ENCODE data around the gene CD96. TPM values are rescaled to one million over a fixed set of nuclear protein-coding genes. Genes with fewer than 3 reads are reported as not detected.
A peak's percentile ranks its signal among the peaks of the same experiment; 100 is the strongest.
"Not testable (repeated sequence)": the region's sequence is repeated elsewhere in the genome, so short reads cannot be mapped to it uniquely, and the experiment has no call there.

CD96 gene
- total and polyA plus RNA-seq, 2 donors, result 27.0 to 80.2 TPM

DNA sequence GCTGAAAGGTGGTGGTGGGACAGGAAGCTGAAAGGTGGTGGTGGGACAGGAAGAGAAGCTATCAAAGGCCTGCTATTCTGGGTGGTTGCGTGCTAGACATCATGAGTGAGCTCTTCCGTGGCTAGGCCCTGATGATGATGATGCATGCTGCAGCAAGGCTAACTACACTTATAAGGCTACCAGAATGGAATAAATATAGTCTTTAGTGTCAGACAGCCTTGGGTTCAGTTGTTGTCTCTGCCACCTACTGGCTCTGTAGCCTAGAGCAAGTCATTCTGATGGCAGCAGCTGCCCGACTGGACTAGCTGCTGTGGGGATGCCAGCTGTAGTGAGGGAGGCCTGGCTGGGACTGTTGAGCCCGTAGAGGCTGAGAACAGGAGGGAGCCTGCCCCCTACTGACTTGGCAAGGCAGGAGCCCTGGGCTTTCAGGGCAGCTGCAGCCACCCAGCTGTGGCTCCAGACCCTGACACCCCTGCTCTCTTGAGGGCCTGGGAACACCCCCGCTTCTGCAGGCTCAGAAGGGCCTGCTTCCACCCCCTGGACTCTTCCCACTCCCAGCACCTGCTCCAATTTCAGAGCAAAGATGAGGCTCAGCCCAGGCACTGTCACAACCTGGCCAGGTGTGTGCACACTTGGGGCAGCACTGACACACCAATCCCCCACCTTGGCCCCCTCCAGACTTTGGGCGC, 74.6 kb downstream of the CD96 start:
- H3K4me3 ChIP-seq (ENCODE audit: low read length in 2 of 2), result no peak overlapping the region
- peaks cover 5 to 16% of the 10 kb centered on the region in 2 donors for H3K9me3 ChIP-seq (ENCODE audit: control insufficient read depth in 2 of 2, insufficient read depth in 1 of 2, low read length in 1 of 2)
- peaks cover 8 to 16% of the 10 kb centered on the region in 2 donors for H3K36me3 ChIP-seq (ENCODE audit: control insufficient read depth in 2 of 2, insufficient read depth in 2 of 2, low read length in 1 of 2)
- peak in 5 of 9 donors; percentile 6 to 70 (median 19) for DNase-seq (ENCODE audit: low read depth in 6 of 9, low spot score in 9 of 9)
- no peaks in the 10 kb centered on the region for H3K27me3 ChIP-seq (ENCODE audit: control insufficient read depth in 2 of 2, insufficient read depth in 1 of 2, low read length in 1 of 2)
- H3K4me1 ChIP-seq (ENCODE audit: control insufficient read depth in 2 of 2, insufficient read depth in 2 of 2, low read length in 2 of 2), result peaks cover 13 to 24% of the 10 kb centered on the region in 2 donors
- H3K27ac ChIP-seq (ENCODE audit: low read depth in 1 of 2, low read length in 1 of 2), result peak overlapping the region; percentile 1 to 36
- WGBS, result 64% methylated on average over 6 of the region's 6 CpGs

- H3K4me3 ChIP-seq (ENCODE audit: low read length in 2 of 2), result no peak overlapping the region
- no peaks in the 10 kb centered on the region for H3K27me3 ChIP-seq (ENCODE audit: control insufficient read depth in 2 of 2, insufficient read depth in 1 of 2, low read length in 1 of 2)
- H3K36me3 ChIP-seq (ENCODE audit: control insufficient read depth in 2 of 2, insufficient read depth in 2 of 2, low read length in 1 of 2), result peaks cover 8 to 16% of the 10 kb centered on the region in 2 donors
- DNase-seq (ENCODE audit: low read depth in 6 of 9, low spot score in 9 of 9), result no peak
- peaks cover 13 to 21% of the 10 kb centered on the region in 2 donors for H3K4me1 ChIP-seq (ENCODE audit: control insufficient read depth in 2 of 2, insufficient read depth in 2 of 2, low read length in 2 of 2)
- 98% methylated on average over 3 of the region's 3 CpGs for WGBS
- no peak overlapping the region for H3K27ac ChIP-seq (ENCODE audit: low read depth in 1 of 2, low read length in 1 of 2)
- H3K9me3 ChIP-seq (ENCODE audit: control insufficient read depth in 2 of 2, insufficient read depth in 1 of 2, low read length in 1 of 2), result peaks cover 5 to 16% of the 10 kb centered on the region in 2 donors
These were observed 75.4 kb downstream of the CD96 start for GRCh38 chr3:111617406-111617805.

GRCh38 chr3:111617912-111618601, 76.1 kb downstream of the CD96 start:
- H3K27me3 ChIP-seq (ENCODE audit: control insufficient read depth in 2 of 2, insufficient read depth in 1 of 2, low read length in 1 of 2), result no peaks in the 10 kb centered on the region
- peaks cover 13 to 21% of the 10 kb centered on the region in 2 donors for H3K4me1 ChIP-seq (ENCODE audit: control insufficient read depth in 2 of 2, insufficient read depth in 2 of 2, low read length in 2 of 2)
- H3K27ac ChIP-seq (ENCODE audit: low read depth in 1 of 2, low read length in 1 of 2), result no peak overlapping the region
- DNase-seq (ENCODE audit: low read depth in 6 of 9, low spot score in 9 of 9), result no peak
- peaks cover 5 to 16% of the 10 kb centered on the region in 2 donors for H3K9me3 ChIP-seq (ENCODE audit: control insufficient read depth in 2 of 2, insufficient read depth in 1 of 2, low read length in 1 of 2)
- WGBS, result 96% methylated on average over 5 of the region's 5 CpGs
- H3K4me3 ChIP-seq (ENCODE audit: low read length in 2 of 2), result no peak overlapping the region
- peaks cover 8 to 16% of the 10 kb centered on the region in 2 donors for H3K36me3 ChIP-seq (ENCODE audit: control insufficient read depth in 2 of 2, insufficient read depth in 2 of 2, low read length in 1 of 2)

GRCh38 chr3:111618945-111619344, 76.9 kb downstream of the CD96 start:
- DNase-seq (ENCODE audit: low read depth in 6 of 9, low spot score in 9 of 9), result no peak
- H3K36me3 ChIP-seq (ENCODE audit: control insufficient read depth in 2 of 2, insufficient read depth in 2 of 2, low read length in 1 of 2), result peaks cover 8 to 16% of the 10 kb centered on the region in 2 donors
- peaks cover 13 to 21% of the 10 kb centered on the region in 2 donors for H3K4me1 ChIP-seq (ENCODE audit: control insufficient read depth in 2 of 2, insufficient read depth in 2 of 2, low read length in 2 of 2)
- no peak overlapping the region for H3K4me3 ChIP-seq (ENCODE audit: low read length in 2 of 2)
- H3K27ac ChIP-seq (ENCODE audit: low read depth in 1 of 2, low read length in 1 of 2), result no peak overlapping the region
- no peaks in the 10 kb centered on the region for H3K27me3 ChIP-seq (ENCODE audit: control insufficient read depth in 2 of 2, insufficient read depth in 1 of 2, low read length in 1 of 2)
- peaks cover 5 to 16% of the 10 kb centered on the region in 2 donors for H3K9me3 ChIP-seq (ENCODE audit: control insufficient read depth in 2 of 2, insufficient read depth in 1 of 2, low read length in 1 of 2)

GRCh38 chr3:111619833-111620232, 77.8 kb downstream of the CD96 start:
- Histone ChIP-seq H3K9me3 (ENCODE audit: control insufficient read depth in 2 of 2, insufficient read depth in 1 of 2, low read length in 1 of 2) (peaks cover 5 to 16% of the 10 kb centered on the region in 2 donors), H3K27me3 (ENCODE audit: control insufficient read depth in 2 of 2, insufficient read depth in 1 of 2, low read length in 1 of 2) (no peaks in the 10 kb centered on the region), H3K36me3 (ENCODE audit: control insufficient read depth in 2 of 2, insufficient read depth in 2 of 2, low read length in 1 of 2) (peaks cover 8 to 20% of the 10 kb centered on the region in 2 donors), H3K4me1 (ENCODE audit: control insufficient read depth in 2 of 2, insufficient read depth in 2 of 2, low read length in 2 of 2) (peaks cover 13 to 17% of the 10 kb centered on the region in 2 donors), H3K27ac (ENCODE audit: low read depth in 1 of 2, low read length in 1 of 2) (no peak overlapping the region), H3K4me3 (ENCODE audit: low read length in 2 of 2) (no peak overlapping the region)
- no peak for DNase-seq (ENCODE audit: low read depth in 6 of 9, low spot score in 9 of 9)
- 96% methylated on average over 3 of the region's 3 CpGs for WGBS

DNA sequence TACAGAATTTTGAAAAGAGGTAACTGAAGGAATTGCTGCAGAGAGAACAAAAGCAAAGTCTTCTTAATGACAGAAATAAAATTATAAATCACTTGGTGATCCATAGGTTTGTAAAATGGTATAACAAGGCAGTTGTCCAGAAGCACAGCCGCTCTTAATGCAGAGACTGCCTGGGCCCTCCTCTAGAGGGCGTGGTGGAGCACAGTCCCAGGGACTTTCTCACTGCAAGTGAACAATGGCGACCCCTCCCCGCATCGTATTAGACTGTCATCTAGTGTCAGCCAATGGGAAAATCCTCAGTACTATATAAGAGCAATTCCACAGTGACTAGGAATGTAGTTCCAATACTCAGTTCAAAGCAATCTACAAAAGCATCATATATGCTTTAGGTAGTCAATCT, 79.5 kb downstream of the CD96 start:
- 90% methylated on average over 5 of the region's 5 CpGs for WGBS
- Histone ChIP-seq H3K9me3 (ENCODE audit: control insufficient read depth in 2 of 2, insufficient read depth in 1 of 2, low read length in 1 of 2) (peaks cover 5 to 14% of the 10 kb centered on the region in 2 donors), H3K27me3 (ENCODE audit: control insufficient read depth in 2 of 2, insufficient read depth in 1 of 2, low read length in 1 of 2) (no peaks in the 10 kb centered on the region), H3K4me1 (ENCODE audit: control insufficient read depth in 2 of 2, insufficient read depth in 2 of 2, low read length in 2 of 2) (peaks cover 4 to 7% of the 10 kb centered on the region in 2 donors), H3K4me3 (ENCODE audit: low read length in 2 of 2) (no peak overlapping the region), H3K36me3 (ENCODE audit: control insufficient read depth in 2 of 2, insufficient read depth in 2 of 2, low read length in 1 of 2) (peaks cover 7 to 23% of the 10 kb centered on the region in 2 donors), H3K27ac (ENCODE audit: low read depth in 1 of 2, low read length in 1 of 2) (no peak overlapping the region)
- DNase-seq (ENCODE audit: low read depth in 6 of 9, low spot score in 9 of 9), result peak in 2 of 9 donors; percentile 23 to 30

DNA sequence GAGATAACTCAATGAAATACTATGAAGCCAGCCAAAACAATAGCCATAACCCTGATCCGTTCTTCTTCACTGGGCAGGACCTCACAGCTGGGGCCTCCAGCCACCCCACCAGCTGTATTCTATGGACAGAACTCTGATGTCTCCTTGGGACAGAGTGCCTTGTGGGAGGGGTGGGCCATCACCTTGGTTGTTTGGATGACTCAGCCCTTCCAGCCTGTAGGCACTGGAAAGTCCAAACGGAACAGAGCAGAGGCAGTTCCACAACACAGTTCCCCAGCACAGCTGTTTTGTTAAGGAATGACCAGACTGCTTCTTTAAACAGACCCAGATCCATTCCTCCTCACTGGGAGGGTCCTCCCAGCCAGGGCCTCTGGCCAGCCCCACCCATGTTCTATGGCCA, 85.1 kb downstream of the CD96 start:
- no peaks in the 10 kb centered on the region for H3K27me3 ChIP-seq (ENCODE audit: control insufficient read depth in 2 of 2, insufficient read depth in 1 of 2, low read length in 1 of 2)
- no peak overlapping the region for H3K4me3 ChIP-seq (ENCODE audit: low read length in 2 of 2)
- no peaks in the 10 kb centered on the region for H3K4me1 ChIP-seq (ENCODE audit: control insufficient read depth in 2 of 2, insufficient read depth in 2 of 2, low read length in 2 of 2)
- H3K36me3 ChIP-seq (ENCODE audit: control insufficient read depth in 2 of 2, insufficient read depth in 2 of 2, low read length in 1 of 2), result peaks cover 8 to 29% of the 10 kb centered on the region in 2 donors
- DNase-seq (ENCODE audit: low read depth in 6 of 9, low spot score in 9 of 9), result no peak
- no peak overlapping the region for H3K27ac ChIP-seq (ENCODE audit: low read depth in 1 of 2, low read length in 1 of 2)
- peaks cover 2 to 6% of the 10 kb centered on the region in 2 donors for H3K9me3 ChIP-seq (ENCODE audit: control insufficient read depth in 2 of 2, insufficient read depth in 1 of 2, low read length in 1 of 2)
- 97% methylated on average over 2 of the region's 2 CpGs for WGBS

DNA sequence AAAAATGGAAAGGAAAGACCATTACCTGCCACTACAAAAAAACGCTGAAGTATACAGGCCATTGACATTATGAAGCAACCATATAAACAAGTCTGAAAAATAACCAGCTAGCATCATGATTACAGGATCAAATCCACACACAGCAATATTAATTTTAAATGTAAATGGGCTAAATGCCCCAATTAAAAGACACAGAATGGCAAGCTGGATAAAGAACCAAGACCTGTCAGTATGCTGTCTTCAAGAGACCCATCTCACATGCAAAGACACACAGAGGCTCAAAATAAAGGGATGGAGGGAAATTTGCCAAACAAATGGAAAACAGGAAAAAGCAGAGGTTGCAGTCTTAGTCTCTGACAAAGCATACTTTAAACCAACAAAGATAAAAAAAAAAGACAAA, 87.0 kb downstream of the CD96 start:
- H3K27ac ChIP-seq (ENCODE audit: low read depth in 1 of 2, low read length in 1 of 2); H3K4me3 ChIP-seq (ENCODE audit: low read length in 2 of 2); H3K27me3 ChIP-seq (ENCODE audit: control insufficient read depth in 2 of 2, insufficient read depth in 1 of 2, low read length in 1 of 2); H3K9me3 ChIP-seq (ENCODE audit: control insufficient read depth in 2 of 2, insufficient read depth in 1 of 2, low read length in 1 of 2); DNase-seq (ENCODE audit: low read depth in 6 of 9, low spot score in 9 of 9); H3K4me1 ChIP-seq (ENCODE audit: control insufficient read depth in 2 of 2, insufficient read depth in 2 of 2, low read length in 2 of 2): not testable (repeated sequence)
- 97% methylated on average over 1 of the region's 1 CpG for WGBS
- peaks cover 8 to 29% of the 10 kb centered on the region in 2 donors for H3K36me3 ChIP-seq (ENCODE audit: control insufficient read depth in 2 of 2, insufficient read depth in 2 of 2, low read length in 1 of 2)

DNA sequence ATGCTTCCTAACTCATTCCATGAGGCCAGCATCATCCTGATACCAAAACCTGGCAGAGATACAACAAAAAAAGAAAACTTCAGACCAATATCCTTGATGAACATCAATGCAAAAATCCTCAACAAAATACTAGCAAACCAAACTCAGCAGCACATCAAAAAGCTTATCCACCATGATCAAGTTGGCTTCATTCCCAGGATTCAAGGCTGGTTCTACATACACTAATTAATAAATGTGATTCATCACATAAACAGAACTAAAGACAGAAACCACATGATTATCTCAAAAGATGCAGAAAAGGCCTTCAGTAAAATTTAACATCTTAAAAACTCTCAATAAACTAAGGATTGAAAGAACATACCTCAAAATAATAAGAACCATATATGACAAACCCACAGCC, 88.6 kb downstream of the CD96 start:
- DNase-seq (ENCODE audit: low read depth in 6 of 9, low spot score in 9 of 9); H3K27me3 ChIP-seq (ENCODE audit: control insufficient read depth in 2 of 2, insufficient read depth in 1 of 2, low read length in 1 of 2); H3K4me3 ChIP-seq (ENCODE audit: low read length in 2 of 2); H3K27ac ChIP-seq (ENCODE audit: low read depth in 1 of 2, low read length in 1 of 2); H3K9me3 ChIP-seq (ENCODE audit: control insufficient read depth in 2 of 2, insufficient read depth in 1 of 2, low read length in 1 of 2); H3K4me1 ChIP-seq (ENCODE audit: control insufficient read depth in 2 of 2, insufficient read depth in 2 of 2, low read length in 2 of 2): not testable (repeated sequence)
- H3K36me3 ChIP-seq (ENCODE audit: control insufficient read depth in 2 of 2, insufficient read depth in 2 of 2, low read length in 1 of 2), result peaks cover 8 to 19% of the 10 kb centered on the region in 2 donors

Measured in thymus (tissue), 11 donors.